Effector memory CD8-positive, alpha-beta T cell (primary cell): ENCODE measurements around the gene UNC5A.

ENCODE experiments used
- ATAC-seq: fragments of 150-1000 bp; cut with Tn5 transposase; replicated peaks from 2 replicates; pipeline ENCODE4 v1.10.0; 2021; ENCODE audit warnings: mild to moderate bottlenecking, moderate library complexity
- DNase-seq, 3 experiments: peaks; one replicate each; pipeline ENCODE4 v3.0.0; 2021
- H3K27ac Mint-ChIP-seq, 2 donors: one replicate each; pipeline ENCODE4 v1.8.0; 2022; ENCODE audit warnings: mild to moderate bottlenecking in 2 of 2, mixed read lengths in 2 of 2, moderate library complexity in 2 of 2
- H3K27me3 Mint-ChIP-seq, 2 donors: one replicate each; pipeline ENCODE4 v1.8.0; 2022; ENCODE audit warnings: mixed read lengths in 2 of 2
- H3K36me3 Mint-ChIP-seq: one replicate; pipeline ENCODE4 v1.8.0; 2022; ENCODE audit warnings: mild to moderate bottlenecking, moderate library complexity, mixed read lengths; ENCODE audit not compliant: insufficient read depth
- H3K4me1 Mint-ChIP-seq, 2 donors: one replicate each; pipeline ENCODE4 v1.8.0; 2022; ENCODE audit warnings: low read depth in 2 of 2, mixed read lengths in 2 of 2
- H3K4me3 Mint-ChIP-seq, 2 donors: one replicate each; pipeline ENCODE4 v1.8.0; 2022; ENCODE audit warnings: mild to moderate bottlenecking in 2 of 2, mixed read lengths in 2 of 2, moderate library complexity in 2 of 2
- H3K9me3 Mint-ChIP-seq, 2 donors: one replicate each; pipeline ENCODE4 v1.8.0; 2022; ENCODE audit warnings: mixed read lengths in 2 of 2

UNC5A gene

GRCh38 chr5:176776141-176776865 is 34.1 kb upstream of the UNC5A start:
- DNase-seq, result no peak
- Mint-ChIP-seq H3K9me3 (no peaks in the 10 kb centered on the region), H3K4me3 (no peak overlapping the region), H3K36me3 (peaks cover 2% of the 10 kb centered on the region), H3K4me1 (no peaks in the 10 kb centered on the region), H3K27ac (no peak overlapping the region), H3K27me3 (peaks cover 57 to 81% of the 10 kb centered on the region in 2 donors)
- ATAC-seq, result no peak

GRCh38 chr5:176776916-176777315 is 33.4 kb upstream of the UNC5A start:
- Mint-ChIP-seq H3K4me3 (no peak overlapping the region), H3K9me3 (no peaks in the 10 kb centered on the region), H3K27me3 (peaks cover 56 to 81% of the 10 kb centered on the region in 2 donors), H3K27ac (no peak overlapping the region), H3K4me1 (no peaks in the 10 kb centered on the region), H3K36me3 (no peaks in the 10 kb centered on the region)
- DNase-seq (no peak), ATAC-seq (no peak)

GRCh38 chr5:176778921-176779465 is 31.4 kb upstream of the UNC5A start:
- Mint-ChIP-seq H3K36me3 (no peaks in the 10 kb centered on the region), H3K27ac (no peak overlapping the region), H3K4me3 (no peak overlapping the region), H3K4me1 (no peaks in the 10 kb centered on the region), H3K27me3 (peaks cover 49 to 89% of the 10 kb centered on the region in 2 donors), H3K9me3 (no peaks in the 10 kb centered on the region)
- ATAC-seq (no peak), DNase-seq (no peak)

GRCh38 chr5:176779537-176779936 is 30.8 kb upstream of the UNC5A start:
- H3K36me3 Mint-ChIP-seq, result no peaks in the 10 kb centered on the region
- no peak overlapping the region for H3K4me3 Mint-ChIP-seq
- H3K27ac Mint-ChIP-seq, result no peak overlapping the region
- H3K9me3 Mint-ChIP-seq, result no peaks in the 10 kb centered on the region
- no peaks in the 10 kb centered on the region for H3K4me1 Mint-ChIP-seq
- ATAC-seq, result no peak
- no peak for DNase-seq
- peaks cover 53 to 89% of the 10 kb centered on the region in 2 donors for H3K27me3 Mint-ChIP-seq

GRCh38 chr5:176780176-176781053 is 29.9 kb upstream of the UNC5A start:
- peaks cover 51 to 89% of the 10 kb centered on the region in 2 donors for H3K27me3 Mint-ChIP-seq
- H3K36me3 Mint-ChIP-seq, result no peaks in the 10 kb centered on the region
- no peaks in the 10 kb centered on the region for H3K4me1 Mint-ChIP-seq
- H3K27ac Mint-ChIP-seq, result no peak overlapping the region
- ATAC-seq (no peak), DNase-seq (no peak)
- no peaks in the 10 kb centered on the region for H3K9me3 Mint-ChIP-seq
- H3K4me3 Mint-ChIP-seq, result no peak overlapping the region

- ATAC-seq (no peak), DNase-seq (no peak)
- Mint-ChIP-seq H3K9me3 (no peaks in the 10 kb centered on the region), H3K4me3 (no peak overlapping the region), H3K36me3 (peaks cover 3% of the 10 kb centered on the region), H3K27me3 (peaks cover 51 to 93% of the 10 kb centered on the region in 2 donors), H3K4me1 (no peaks in the 10 kb centered on the region), H3K27ac (no peak overlapping the region)
Measured at GRCh38 chr5:176781054-176781375, 29.3 kb upstream of the UNC5A start.

- Mint-ChIP-seq H3K27ac (no peak overlapping the region), H3K4me1 (no peaks in the 10 kb centered on the region), H3K9me3 (no peaks in the 10 kb centered on the region), H3K27me3 (peaks cover 46 to 93% of the 10 kb centered on the region in 2 donors), H3K36me3 (peaks cover 3% of the 10 kb centered on the region), H3K4me3 (no peak overlapping the region)
- ATAC-seq (no peak), DNase-seq (no peak)
Measured at GRCh38 chr5:176781638-176782570, 28.5 kb upstream of the UNC5A start.

GRCh38 chr5:176784218-176785165 is 25.9 kb upstream of the UNC5A start:
- Mint-ChIP-seq H3K27ac (no peak overlapping the region), H3K27me3 (peaks cover 46 to 97% of the 10 kb centered on the region in 2 donors), H3K36me3 (peaks cover 3% of the 10 kb centered on the region), H3K4me1 (peaks cover 0 to 2% of the 10 kb centered on the region in 2 donors), H3K4me3 (no peak overlapping the region), H3K9me3 (no peaks in the 10 kb centered on the region)
- no peak for DNase-seq
- no peak for ATAC-seq

GRCh38 chr5:176785184-176786145 is 24.9 kb upstream of the UNC5A start:
- Mint-ChIP-seq H3K9me3 (no peaks in the 10 kb centered on the region), H3K27ac (no peak overlapping the region), H3K36me3 (peaks cover 3% of the 10 kb centered on the region), H3K27me3 (peaks cover 43 to 97% of the 10 kb centered on the region in 2 donors), H3K4me3 (no peak overlapping the region), H3K4me1 (peaks cover 0 to 6% of the 10 kb centered on the region in 2 donors)
- ATAC-seq (no peak), DNase-seq (no peak)

GRCh38 chr5:176787676-176788075 is 22.7 kb upstream of the UNC5A start:
- ATAC-seq, result no peak
- DNase-seq, result no peak
- Mint-ChIP-seq H3K9me3 (no peaks in the 10 kb centered on the region), H3K27me3 (peaks cover 35 to 97% of the 10 kb centered on the region in 2 donors), H3K4me1 (peaks cover 0 to 6% of the 10 kb centered on the region in 2 donors), H3K4me3 (no peak overlapping the region), H3K27ac (no peak overlapping the region), H3K36me3 (peaks cover 3% of the 10 kb centered on the region)

- H3K9me3 Mint-ChIP-seq, result no peaks in the 10 kb centered on the region
- H3K4me3 Mint-ChIP-seq, result no peak overlapping the region
- H3K4me1 Mint-ChIP-seq, result peaks cover 0 to 6% of the 10 kb centered on the region in 2 donors
- H3K27me3 Mint-ChIP-seq, result peaks cover 35 to 97% of the 10 kb centered on the region in 2 donors
- no peak overlapping the region for H3K27ac Mint-ChIP-seq
- no peak for ATAC-seq
- peaks cover 3% of the 10 kb centered on the region for H3K36me3 Mint-ChIP-seq
- DNase-seq, result no peak
Measured at GRCh38 chr5:176788091-176788490, 22.3 kb upstream of the UNC5A start.
